K562 (cell line): ENCODE results near the gene PDE4A. TPM values are rescaled to one million over a fixed set of nuclear protein-coding genes. Genes with fewer than 3 reads are reported as not detected.

Experiments used
- ATAC-seq: fragments of 200-7000 bp; cut with Tn5 transposase; 3 replicates; pipeline ENCODE4 v1.9.1; 2020; ENCODE audit warnings: moderate library complexity
- BruUV-seq: library from RNA; stranded (reverse); fragments of 400-500 nt; replicated peaks from 2 replicates; lab custom pipeline; 2021; lab: Mats Ljungman, UMichigan
- CTCF ChIA-PET: fragments of 300-600 bp; formaldehyde crosslinking; extraction: SDS; loops from one replicate; lab custom pipeline; 2021; ENCODE audit warnings: low intra/inter-chr PET ratio; lab: Yijun Ruan, JAX
- POLR2A ChIA-PET: fragments of 300-600, 350-650 bp; sonication (Branson Sonifier 250); formaldehyde crosslinking; extraction: SDS; loops from one replicate; lab custom pipeline; 2021; ENCODE audit warnings: antibody characterized with exemption, inconsistent platforms; lab: Yijun Ruan, JAX
- DNase-seq, 4 experiments: peaks; one replicate each; pipeline versions ENCODE4 v3.0.0 to v3.0.0-alpha.2; 2011 to 2018; ENCODE audit warnings: low spot score in 3 of 4, mixed read lengths in 3 of 4; ENCODE audit errors: extremely low read depth in 1 of 4
- FAIRE-seq: peaks from 2 replicates; lab custom pipeline; 2011; peaks lifted over from hg19 to GRCh38; lab: Jason Lieb, UNC
- H2AFZ ChIP-seq: 2 replicates; pipeline ENCODE4 v1.6.0; 2011; ENCODE audit warnings: low read depth, low read length, control low read depth, inconsistent platforms
- H3K27ac ChIP-seq: fragments of 200-600 bp; 3 replicates; pipeline ENCODE4 v1.8.0; 2011; ENCODE audit warnings: low read depth, mild to moderate bottlenecking, control low read depth, inconsistent platforms, low read length, moderate library complexity, mixed read lengths; ENCODE audit errors: extremely low read depth
- H3K27me3 ChIP-seq, 2 experiments: fragments of 300-600 bp in 1 of 2; 2 replicates in 1 of 2; 3 replicates in 1 of 2; pipeline versions ENCODE4 v1.6.0 to v1.8.0; 2011; ENCODE audit warnings: inconsistent platforms in 2 of 2, low read length in 2 of 2, mild to moderate bottlenecking in 1 of 2, mixed read lengths in 1 of 2, moderate library complexity in 1 of 2; ENCODE audit not compliant: control insufficient read depth in 2 of 2, insufficient read depth in 2 of 2
- H3K36me3 ChIP-seq: fragments of 300-600 bp; 3 replicates; pipeline ENCODE4 v1.8.0; 2011; ENCODE audit warnings: mild to moderate bottlenecking, low read length, inconsistent platforms; ENCODE audit not compliant: control insufficient read depth, insufficient read depth
- H3K4me1 ChIP-seq, 2 experiments: fragments of 200-600 bp in 1 of 2; replicated peaks in 1 of 2; 2 replicates in 1 of 2; 3 replicates in 1 of 2; pipeline versions ENCODE4 v1.5.1 to v1.8.0; 2011; ENCODE audit warnings: inconsistent platforms in 2 of 2, low read length in 2 of 2, mild to moderate bottlenecking in 1 of 2, mixed read lengths in 1 of 2, moderate library complexity in 1 of 2; ENCODE audit not compliant: control insufficient read depth in 2 of 2, insufficient read depth in 2 of 2
- H3K4me2 ChIP-seq: 2 replicates; pipeline ENCODE4 v1.6.1; 2011; ENCODE audit warnings: low read length, control low read depth, inconsistent platforms, mixed read lengths; ENCODE audit not compliant: insufficient read depth
- H3K4me3 ChIP-seq: fragments of 200-600 bp; sonication (generic), shearing (Covaris generic); 2 replicates; pipeline ENCODE4 v1.5.1; 2016; ENCODE audit warnings: control low read depth, inconsistent platforms
- H3K79me2 ChIP-seq: fragments of 200-600 bp; 3 replicates; pipeline ENCODE4 v1.8.0; 2011; ENCODE audit warnings: low read length, inconsistent platforms; ENCODE audit not compliant: control insufficient read depth, insufficient read depth
- H3K9ac ChIP-seq, 2 experiments: 2 replicates each; pipeline versions ENCODE4 v1.6.0 to v1.6.1; 2011; ENCODE audit warnings: low read depth in 2 of 2, low read length in 2 of 2, control low read depth in 1 of 2, inconsistent platforms in 1 of 2, mild to moderate bottlenecking in 1 of 2, mixed read lengths in 1 of 2; ENCODE audit not compliant: insufficient read depth in 1 of 2
- H3K9me1 ChIP-seq: one replicate; pipeline ENCODE4 v1.6.0; 2011; ENCODE audit warnings: inconsistent platforms, mild to moderate bottlenecking, low read length, moderate library complexity; ENCODE audit not compliant: control insufficient read depth, insufficient read depth
- H3K9me3 ChIP-seq: replicated peaks from 2 replicates; pipeline ENCODE4 v1.5.1; 2011; ENCODE audit warnings: low read depth, low read length, inconsistent platforms; ENCODE audit not compliant: control insufficient read depth, insufficient read depth
- H4K20me1 ChIP-seq: replicated peaks from 2 replicates; pipeline ENCODE4 v1.6.1; 2011; ENCODE audit warnings: low read length, inconsistent platforms, mixed read lengths; ENCODE audit not compliant: control insufficient read depth, insufficient read depth
- ARID2 ChIP-seq: fragments of 450-650 bp; IDR thresholded peaks from 2 replicates; pipeline ENCODE4 v1.6.1; 2017; ENCODE audit warnings: antibody characterized with exemption, mild to moderate bottlenecking
- BCOR ChIP-seq: fragments of 450-650 bp; IDR thresholded peaks from 2 replicates; pipeline ENCODE4 v1.6.1; 2016
- DDX20 ChIP-seq: fragments of 450-650 bp; IDR thresholded peaks from 2 replicates; pipeline ENCODE4 v1.6.1; 2016; ENCODE audit warnings: missing genetic modification characterization, low read depth, mild to moderate bottlenecking, missing compliant biosample characterization, moderate library complexity
- MYC ChIP-seq, 2 experiments: fragments of 250-450 bp in 1 of 2; sonication (Bioruptor Pico) in 1 of 2; IDR thresholded peaks; 2 replicates each; pipeline versions ENCODE4 v1.5.1 to v1.6.1; 2012 to 2021; ENCODE audit warnings: low read depth in 2 of 2, borderline replicate concordance in 1 of 2, improper control_type of control experiment in 1 of 2, low read length in 1 of 2, mild to moderate bottlenecking in 1 of 2, moderate library complexity in 1 of 2
- ZNF347 ChIP-seq: fragments of 450-650 bp; formaldehyde crosslinking; IDR thresholded peaks from 2 replicates; pipeline ENCODE4 v1.4.0; 2020; ENCODE audit warnings: low read depth, mild to moderate bottlenecking, moderate library complexity
- WGBS: fragments of 100-300 bp; shearing (Covaris generic); methylation state at CpG from one replicate; pipeline ENCODE4 v1.1.6; 2016; ENCODE audit warnings: low coverage, mixed read lengths; ENCODE audit not compliant: insufficient coverage; ENCODE audit errors: missing lambda C conversion rate; 5-methylcytosine and 5-hydroxymethylcytosine counted together
- in situ Hi-C: fragments of 300-500 bp; cut with MboI; formaldehyde crosslinking; loops from 4 replicates; pipeline ENCODE4 v1.15.0; 2018; ENCODE audit warnings: inconsistent platforms, mixed read lengths
- intact Hi-C: fragments of 100-400 bp; cut with micrococcal nuclease; formaldehyde crosslinking; loops from 2 replicates; pipeline ENCODE4 v1.14.2; 2022
- polyA plus RNA-seq, 8 experiments: library from polyadenylated mRNA; depleted of rRNA in 4 of 8; stranded (reverse) in 5 of 8; unstranded in 3 of 8; fragments of >200 nt; fragmentation: Nextera tagmentation in 2 of 8; fragmentation: Illumina TruSeq in 1 of 8; extraction: Ambion mirVana in 2 of 8; extraction: Trizol in 1 of 8; gene quantifications; 2 replicates each; pipeline versions ENCODE4 v1.2.1 to v1.2.3, GENCODE V29; 2011 to 2014; ENCODE audit warnings: inconsistent platforms in 1 of 8, missing spikeins in 1 of 8
- total RNA-seq, 7 experiments: library from RNA; depleted of rRNA in 6 of 7; stranded (reverse); fragments of >200 nt in 6 of 7; fragmentation: Illumina TruSeq in 2 of 7; extraction: Trizol in 2 of 7; gene quantifications; 2 replicates each; pipeline versions ENCODE4 v1.2.1 to v1.2.3, GENCODE V29; 2011 to 2021; ENCODE audit warnings: low replicate concordance in 1 of 7

PDE4A gene
- total and polyA plus RNA-seq, 9 of the 15 experiments (the other 6 are each of a cell fraction or from before 2014, with no cell fraction given) = 0.66 to 26.9 (median 4.6) TPM

GRCh38 chr19:10478476-10478875, 58.1 kb downstream of the PDE4A start:
- intact Hi-C loops = loop anchor here (5.0 kb wide), 2 partner anchors 56 to 89 kb away; partner anchors contain the start of genes CDKN2D, KRI1 and PDE4A
- H3K4me1 ChIP-seq = peaks cover 14 to 26% of the 10 kb centered on the region in 2 experiments; a peak in 4 of 5 replicates
- H3K4me2 ChIP-seq = peak overlapping the region; percentile 52
- 14% methylated on average over 5 of the region's 5 CpGs for WGBS
- no peak overlapping the region for H3K4me3 ChIP-seq
- no peaks in the 10 kb centered on the region for H3K9me1 ChIP-seq
- TF ChIP-seq MYC (IDR thresholded peaks at IDR 0.05; ENCODE audit: low read depth, low read length) = no peak
- no peak for TF ChIP-seq MYC (CRISPR knock-in tag; IDR thresholded peaks at IDR 0.05; ENCODE audit: borderline replicate concordance, low read depth)
- no peak for TF ChIP-seq ARID2
- no peak for TF ChIP-seq DDX20 (tag)
- TF ChIP-seq ZNF347 (CRISPR knock-in tag) = no peak
- peak; percentile 86 for TF ChIP-seq BCOR
- FAIRE-seq (no peak), ATAC-seq (no peak), DNase-seq (no peak)
- H3K9me3 ChIP-seq = no peaks in the 10 kb centered on the region
- H3K27ac ChIP-seq = no peak overlapping the region
- no peaks in the 10 kb centered on the region for H3K79me2 ChIP-seq
- no peak overlapping the region for H3K9ac ChIP-seq
- H3K36me3 ChIP-seq = no peaks in the 10 kb centered on the region
- no TSS peak for BruUV-seq
- no peaks in the 10 kb centered on the region for H4K20me1 ChIP-seq
- in situ Hi-C loops = no loop called here
- peak overlapping the region; percentile 42 for H2AFZ ChIP-seq
- CTCF ChIA-PET = no interaction called here
- H3K27me3 ChIP-seq = no peaks in the 10 kb centered on the region
- POLR2A ChIA-PET = interaction anchor here (0.6 to 1.0 kb wide), 3 partner anchors 12 to 49 kb away, joined by 3 to 7 read pairs (median 4); no protein-coding TSS in a partner anchor
